NCI-H128 (cell line): ENCODE data around the gene FPR3.
"Not testable (repeated sequence)": the region's sequence is repeated elsewhere in the genome, so short reads cannot be mapped to it uniquely, and the experiment has no call there.

Experiments used
- DNase-seq: peaks from one replicate; lab custom pipeline; 2025; ENCODE audit not compliant: unreplicated experiment; lab: John Stamatoyannopoulos, UW

FPR3 gene

GRCh38 chr19:51794885-51795490 lies at the start of gene FPR3:
FPR3 (plus strand) TSS chr19:51795157; CDS start chr19:51823749, 28,592 bp downstream.
- DNase-seq, result no peak

GRCh38 chr19:51746731-51747130 lies 48.2 kb upstream of the FPR3 start:
- no peak for DNase-seq

GRCh38 chr19:51749979-51750378 lies 45.0 kb upstream of the FPR3 start:
- DNase-seq, result no peak

DNA sequence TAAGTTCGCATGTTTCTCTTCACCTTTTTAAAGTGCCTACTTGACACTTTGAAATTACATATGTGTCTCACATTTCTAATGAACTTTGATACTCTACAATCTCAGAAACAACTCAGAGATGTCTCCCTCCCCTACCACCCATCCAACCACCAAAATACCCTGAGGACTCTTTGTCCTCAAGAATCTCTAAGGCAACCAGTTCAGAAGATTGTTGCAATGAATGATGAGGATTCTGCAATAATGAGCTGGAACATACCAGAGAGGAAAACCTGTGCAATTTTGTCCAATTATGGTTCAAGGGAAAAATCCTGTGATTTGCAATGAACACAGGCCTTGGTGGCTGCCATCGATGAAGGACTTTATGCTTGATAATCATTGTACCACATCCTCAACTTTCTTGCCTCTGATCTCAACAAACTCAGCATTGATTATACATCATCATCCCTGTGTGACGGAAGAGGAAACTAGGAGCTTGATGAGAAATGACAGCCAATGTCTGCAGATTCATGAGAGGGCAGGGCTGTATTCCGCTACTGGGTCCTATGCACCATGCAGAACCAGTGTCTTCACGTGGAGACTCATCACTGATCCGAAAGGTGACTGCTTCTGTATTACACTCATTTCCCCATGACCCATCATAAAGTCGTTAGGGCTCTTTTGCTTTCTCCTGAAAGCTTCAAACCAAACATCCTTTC lies 44.4 kb upstream of the FPR3 start:
- no peak for DNase-seq

GRCh38 chr19:51751655-51752054 lies 43.3 kb upstream of the FPR3 start, which contains the start of gene FPR1:
FPR1 (minus strand) TSS chr19:51751878; CDS start chr19:51746994, 4,884 bp downstream.
- DNase-seq, result no peak

DNA sequence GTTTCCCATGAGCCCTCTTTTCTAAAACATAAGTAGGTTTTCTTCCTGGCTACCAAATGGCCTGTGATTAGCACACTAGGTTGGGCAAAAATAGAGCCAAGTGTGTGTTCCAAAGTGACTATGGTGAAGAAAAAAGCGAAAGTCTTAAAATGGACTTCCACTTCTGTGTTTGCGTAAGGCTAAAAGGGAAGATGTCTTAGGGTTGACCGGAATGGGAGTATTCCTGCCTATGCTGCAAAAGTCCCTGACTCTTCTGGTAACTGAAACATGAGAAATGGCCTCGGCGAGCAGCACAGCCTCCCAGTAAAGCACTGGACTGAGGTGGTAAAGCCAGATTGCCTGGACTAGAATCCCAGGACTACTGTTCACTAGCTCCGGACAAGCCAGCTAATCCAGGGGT lies 40.8 kb upstream of the FPR3 start:
- no peak for DNase-seq

DNA sequence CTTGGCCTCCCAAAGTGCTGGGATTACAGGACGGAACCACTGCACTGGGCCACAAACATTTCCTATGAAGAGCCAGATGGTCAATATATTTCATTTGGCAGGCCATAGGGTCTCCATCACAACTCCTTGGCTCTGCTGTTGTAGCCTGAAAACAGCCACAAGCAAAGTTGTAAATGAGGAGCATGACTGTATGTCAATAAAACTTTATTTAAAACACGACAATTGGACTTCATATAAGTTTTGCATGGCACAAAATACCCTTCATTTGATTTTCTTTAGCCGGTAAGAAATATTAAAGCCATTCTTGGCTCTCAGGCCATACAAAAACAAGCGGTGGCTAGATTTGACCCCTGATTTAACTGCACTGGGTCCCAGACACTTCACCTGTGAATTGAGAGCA lies 40.2 kb upstream of the FPR3 start:
- no peak for DNase-seq

DNA sequence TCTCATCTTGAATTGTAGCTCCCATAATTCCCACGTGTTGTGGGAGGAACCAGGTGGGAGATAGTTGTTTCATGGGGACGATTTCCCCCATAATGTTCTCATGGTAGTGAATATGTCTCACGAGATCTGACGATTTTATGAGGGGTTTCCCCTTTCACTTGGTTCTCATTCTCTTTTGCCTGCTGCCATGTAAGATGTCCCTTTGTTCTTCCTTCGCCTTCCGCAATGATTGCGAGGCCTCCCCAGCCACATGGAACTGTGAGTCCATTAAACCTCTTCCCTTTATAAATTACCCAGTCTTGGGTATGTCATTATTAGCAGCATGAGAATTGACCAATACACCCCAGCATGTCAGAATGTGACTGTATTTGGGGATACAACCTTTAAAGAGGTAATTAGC lies 39.4 kb upstream of the FPR3 start:
- no peak for DNase-seq

GRCh38 chr19:51760697-51761356 lies 34.1 kb upstream of the FPR3 start, which contains the start of gene FPR2:
FPR2 (plus strand) TSS chr19:51761180; CDS start chr19:51768659, 7,479 bp downstream.
- no peak for DNase-seq

- no peak for DNase-seq
Measured at GRCh38 chr19:51761696-51762095, 33.3 kb upstream of the FPR3 start.

DNA sequence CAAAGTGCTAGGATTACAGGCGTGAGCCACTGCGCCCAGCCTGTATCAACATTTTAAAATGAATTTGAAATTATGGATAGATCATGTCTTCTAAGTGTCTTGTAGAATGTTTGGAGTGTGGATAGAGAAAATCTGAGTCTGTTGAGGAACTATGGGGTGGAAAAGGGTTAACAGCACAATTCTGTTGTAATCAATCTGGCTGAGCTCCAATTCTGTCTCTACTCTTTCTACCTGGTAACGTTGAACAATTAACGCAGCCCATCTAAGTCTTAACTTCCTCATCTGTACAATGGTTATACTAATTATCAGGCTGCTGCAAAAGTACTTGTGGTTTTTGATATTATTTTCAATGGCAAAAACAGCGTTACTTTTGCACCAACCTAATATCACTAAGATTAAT lies 29.9 kb upstream of the FPR3 start:
- DNase-seq, result no peak

- no peak for DNase-seq
Measured at GRCh38 chr19:51766461-51766860, 28.5 kb upstream of the FPR3 start.

DNA sequence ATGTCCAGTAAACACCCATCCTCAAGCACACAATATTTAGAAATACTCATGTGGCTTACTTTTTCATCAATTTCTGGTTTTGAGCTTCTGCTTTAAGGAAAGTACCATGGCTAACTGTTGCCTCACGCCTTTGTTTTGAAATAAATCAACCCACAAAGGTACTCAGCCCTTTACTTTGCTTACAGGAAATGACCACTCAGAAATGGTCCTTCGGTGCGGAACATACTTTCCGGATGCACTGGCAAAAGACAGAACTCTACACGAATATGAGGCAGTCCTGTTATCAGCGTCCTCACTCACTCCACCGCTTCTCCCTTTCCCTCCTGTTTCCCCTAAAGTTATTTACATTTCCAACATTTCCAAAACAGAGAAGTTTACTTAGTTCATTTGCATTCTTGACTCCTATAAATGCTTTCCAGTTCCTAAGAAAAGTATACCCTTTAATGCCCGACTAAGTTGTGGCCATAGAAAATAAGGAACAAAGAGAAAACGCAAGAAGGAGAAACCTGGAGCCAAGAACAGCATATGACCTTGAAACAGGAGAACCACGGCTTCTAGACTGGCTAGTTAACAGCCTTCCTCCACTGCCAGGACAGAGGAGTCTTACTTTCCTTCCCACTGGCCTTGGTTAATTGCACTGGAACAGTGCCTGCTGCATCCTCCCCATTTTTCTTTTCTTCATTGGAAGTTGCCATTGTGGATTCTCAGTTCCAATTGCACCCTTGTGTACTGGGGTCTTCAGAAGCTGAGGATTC lies 23.4 kb upstream of the FPR3 start:
- DNase-seq, result no peak

GRCh38 chr19:51772977-51773376 lies 22.0 kb upstream of the FPR3 start:
- DNase-seq, result no peak

- DNase-seq, result not testable (repeated sequence)
Measured at GRCh38 chr19:51776561-51776960, 18.4 kb upstream of the FPR3 start.

DNA sequence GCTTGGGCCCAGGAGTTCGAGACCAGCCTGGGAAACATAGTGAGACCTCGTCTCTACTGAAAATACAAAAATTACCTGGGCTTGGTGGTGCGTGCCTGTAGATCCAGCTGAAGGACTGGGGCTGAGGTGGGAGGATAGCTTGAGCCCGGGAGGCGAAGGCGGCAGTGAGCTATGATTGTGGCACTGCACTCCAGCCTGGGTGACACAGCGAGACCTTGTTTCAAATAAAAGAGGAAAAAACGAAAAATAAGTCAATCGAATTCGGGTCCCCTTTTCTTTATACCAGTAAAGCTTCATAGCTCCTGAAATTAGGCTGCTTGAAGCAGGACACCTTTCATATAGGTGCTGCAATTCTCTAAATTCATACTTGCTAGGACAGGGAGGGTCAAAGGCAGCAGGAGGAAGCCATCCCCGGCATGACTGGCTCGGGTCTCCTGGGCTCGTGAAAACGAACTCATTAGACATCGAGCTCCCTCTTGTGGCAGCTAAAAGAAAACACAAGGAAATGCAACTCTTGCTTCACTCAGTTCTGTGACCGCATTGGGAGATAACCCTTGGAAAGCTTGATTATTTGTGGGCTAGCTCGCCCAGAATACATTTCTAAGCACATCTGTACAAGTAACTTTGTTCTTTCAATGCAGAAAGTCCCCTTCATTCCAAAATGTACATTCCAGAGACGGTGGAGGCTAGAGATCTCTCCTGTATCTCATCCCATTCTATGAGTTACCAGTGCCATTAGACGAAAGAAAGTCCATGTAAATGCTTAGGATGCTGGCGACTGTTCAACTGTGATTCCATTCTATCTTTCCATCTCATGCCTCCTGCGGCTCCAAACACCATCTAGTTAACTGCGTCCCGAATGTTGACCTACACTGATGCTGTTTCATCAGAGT lies 17.1 kb upstream of the FPR3 start:
- peak; percentile 38 for DNase-seq

GRCh38 chr19:51779181-51779580 lies 15.8 kb upstream of the FPR3 start:
- DNase-seq, result no peak

- no peak for DNase-seq
Measured at GRCh38 chr19:51779703-51780102, 15.3 kb upstream of the FPR3 start.

DNA sequence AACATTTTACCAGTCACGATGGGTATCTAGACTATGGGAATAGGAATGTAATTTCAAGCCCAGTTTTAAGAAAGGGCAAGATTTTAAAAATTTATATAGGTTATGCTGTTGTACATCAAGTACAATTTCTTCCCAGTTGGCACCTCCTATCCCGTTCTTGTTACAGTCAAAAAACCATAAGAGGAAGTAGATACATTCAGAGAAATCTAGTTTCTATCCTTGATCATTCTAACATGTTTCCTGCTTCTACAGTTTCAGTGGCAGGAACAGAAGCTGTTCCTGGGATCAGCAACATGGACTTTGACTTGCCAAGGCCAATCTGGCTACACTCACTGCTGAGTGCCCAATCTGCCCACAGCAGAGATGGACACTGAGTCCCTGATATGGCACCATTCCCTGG lies 14.7 kb upstream of the FPR3 start:
- DNase-seq, result no peak

- no peak for DNase-seq
Measured at GRCh38 chr19:51781999-51782398, 13.0 kb upstream of the FPR3 start.
